Measurements from ENCODE around the gene RETREG3. TPM values are rescaled to one million over a fixed set of nuclear protein-coding genes. Genes with fewer than 3 reads are reported as not detected.

The RETREG3 gene
- total and polyA plus RNA-seq, 2 of the 13 experiments (the other 11 are each of a cell fraction or from before 2014, with no cell fraction given), result 47.0 to 55.8 TPM

GRCh38 chr17:42530952-42531454 lies 78.2 kb downstream of the RETREG3 start (continued):
- TF ChIP-seq HMG20A (CRISPR knock-in tag; IDR thresholded peaks at IDR 0.05; ENCODE audit: borderline replicate concordance) (peak; percentile 91; the same call in 1 of the 2 replicates), ZNF747 (CRISPR knock-in tag; IDR thresholded peaks at IDR 0.05; ENCODE audit: borderline replicate concordance) (no peak; the same call in 1 of the 2 replicates), ONECUT2 (CRISPR knock-in tag; IDR thresholded peaks at IDR 0.05) (0 out of 2 replicates have a peak, but pooled peaks have one; percentile 24), NCOA1 (CRISPR knock-in tag; IDR thresholded peaks at IDR 0.05) (no peak), YEATS2 (CRISPR knock-in tag; IDR thresholded peaks at IDR 0.05; ENCODE audit: borderline replicate concordance) (peak; percentile 9; the same call in 1 of the 2 replicates), ZMYM2 (CRISPR knock-in tag; IDR thresholded peaks at IDR 0.05) (0 out of 2 replicates have a peak, but pooled peaks have one; percentile 19), NR2C2 (CRISPR knock-in tag; IDR thresholded peaks at IDR 0.05; ENCODE audit: borderline replicate concordance) (peak; percentile 90), STAT5B (CRISPR knock-in tag; IDR thresholded peaks at IDR 0.05) (no peak), KDM5B (CRISPR knock-in tag; IDR thresholded peaks at IDR 0.05; ENCODE audit: borderline replicate concordance) (peak; percentile 50; the same call in 1 of the 2 replicates), ZNF788 (CRISPR knock-in tag; IDR thresholded peaks at IDR 0.05; ENCODE audit: borderline replicate concordance) (peak; percentile 91; the same call in 1 of the 2 replicates), ZNF382 (CRISPR knock-in tag; IDR thresholded peaks at IDR 0.05; ENCODE audit: borderline replicate concordance) (no peak), ZNF713 (CRISPR knock-in tag; IDR thresholded peaks at IDR 0.05) (peak; percentile 89; the same call in 1 of the 2 replicates), NFKB2 (CRISPR knock-in tag; IDR thresholded peaks at IDR 0.05; ENCODE audit: borderline replicate concordance) (0 out of 2 replicates have a peak, but pooled peaks have one; percentile 37), ZMAT3 (CRISPR knock-in tag; conservative IDR thresholded peaks at IDR 0.05) (peak; percentile 67; the same call in 1 of the 2 replicates), ZFP82 (CRISPR knock-in tag; IDR thresholded peaks at IDR 0.05; ENCODE audit: borderline replicate concordance) (no peak), ZC3H13 (CRISPR knock-in tag; IDR thresholded peaks at IDR 0.05) (peak; percentile 73; the same call in 1 of the 2 replicates), ELK4 (CRISPR knock-in tag; IDR thresholded peaks at IDR 0.05; ENCODE audit: borderline replicate concordance) (no peak), MIXL1 (CRISPR knock-in tag; IDR thresholded peaks at IDR 0.05) (peak; percentile 93), ZHX1 (CRISPR knock-in tag; IDR thresholded peaks at IDR 0.05; ENCODE audit: low read depth) (peak; percentile 66; the same call in 1 of the 2 replicates), SOX5 (CRISPR knock-in tag; IDR thresholded peaks at IDR 0.05; ENCODE audit: borderline replicate concordance) (peak; percentile 89), MED13 (CRISPR knock-in tag; IDR thresholded peaks at IDR 0.05) (0 out of 2 replicates have a peak, but pooled peaks have one; percentile 55), NFKBIZ (CRISPR knock-in tag; IDR thresholded peaks at IDR 0.05) (peak; percentile 79; the same call in 1 of the 2 replicates), ZNF691 (CRISPR knock-in tag; IDR thresholded peaks at IDR 0.05; ENCODE audit: borderline replicate concordance, low read depth) (peak; percentile 95), GTF2F1 (IDR thresholded peaks at IDR 0.05; ENCODE audit: low read length) (no peak)
- TF ChIP-seq, protein P1, sequence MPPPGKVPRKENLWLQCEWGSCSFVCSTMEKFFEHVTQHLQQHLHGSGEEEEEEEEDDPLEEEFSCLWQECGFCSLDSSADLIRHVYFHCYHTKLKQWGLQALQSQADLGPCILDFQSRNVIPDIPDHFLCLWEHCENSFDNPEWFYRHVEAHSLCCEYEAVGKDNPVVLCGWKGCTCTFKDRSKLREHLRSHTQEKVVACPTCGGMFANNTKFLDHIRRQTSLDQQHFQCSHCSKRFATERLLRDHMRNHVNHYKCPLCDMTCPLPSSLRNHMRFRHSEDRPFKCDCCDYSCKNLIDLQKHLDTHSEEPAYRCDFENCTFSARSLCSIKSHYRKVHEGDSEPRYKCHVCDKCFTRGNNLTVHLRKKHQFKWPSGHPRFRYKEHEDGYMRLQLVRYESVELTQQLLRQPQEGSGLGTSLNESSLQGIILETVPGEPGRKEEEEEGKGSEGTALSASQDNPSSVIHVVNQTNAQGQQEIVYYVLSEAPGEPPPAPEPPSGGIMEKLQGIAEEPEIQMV (CRISPR knock-in tag; IDR thresholded peaks at IDR 0.05; ENCODE audit: low read depth), result peak; percentile 62

Measured in HepG2 (cell line).